NCI-H524 treated with DMSO at 0.1 percent for 48 hours (cell line): ENCODE data around the gene ZMYND8.
"Not testable (repeated sequence)": the region's sequence is repeated elsewhere in the genome, so short reads cannot be mapped to it uniquely, and the experiment has no call there.

Experiments
- DNase-seq: peaks from one replicate; lab custom pipeline; 2025; lab: John Stamatoyannopoulos, UW

Gene ZMYND8

GRCh38 chr20:47310729-47311128, 45.8 kb downstream of the ZMYND8 start:
- DNase-seq = no peak

GRCh38 chr20:47309806-47310426, 46.6 kb downstream of the ZMYND8 start:
- DNase-seq = no peak

- no peak for DNase-seq
These were observed 47.1 kb downstream of the ZMYND8 start for GRCh38 chr20:47309394-47309793.

GRCh38 chr20:47307569-47307968, 48.9 kb downstream of the ZMYND8 start:
- DNase-seq = not testable (repeated sequence)

GRCh38 chr20:47306755-47307370, 49.6 kb downstream of the ZMYND8 start:
- no peak for DNase-seq

- no peak for DNase-seq
These were observed 50.4 kb downstream of the ZMYND8 start for GRCh38 chr20:47306095-47306494.

- DNase-seq = no peak
These were observed 50.8 kb downstream of the ZMYND8 start for GRCh38 chr20:47305667-47306066.

GRCh38 chr20:47304287-47304686, 52.2 kb downstream of the ZMYND8 start:
- no peak for DNase-seq

- no peak for DNase-seq
These were observed 52.8 kb downstream of the ZMYND8 start for GRCh38 chr20:47303736-47304135.

GRCh38 chr20:47300071-47300470, 56.4 kb downstream of the ZMYND8 start:
- DNase-seq = no peak

- no peak for DNase-seq
These were observed 57.9 kb downstream of the ZMYND8 start for GRCh38 chr20:47298624-47299023.

GRCh38 chr20:47297746-47298145, 58.8 kb downstream of the ZMYND8 start:
- DNase-seq = no peak

- no peak for DNase-seq
These were observed 59.5 kb downstream of the ZMYND8 start for GRCh38 chr20:47296950-47297349.

GRCh38 chr20:47295921-47296426, 60.5 kb downstream of the ZMYND8 start:
- DNase-seq = no peak

- no peak for DNase-seq
These were observed 61.2 kb downstream of the ZMYND8 start for GRCh38 chr20:47295129-47295813.

- DNase-seq = no peak
These were observed 62.9 kb downstream of the ZMYND8 start for GRCh38 chr20:47293631-47294030.

- no peak for DNase-seq
These were observed 63.9 kb downstream of the ZMYND8 start for GRCh38 chr20:47292581-47292980.

GRCh38 chr20:47290666-47291430, 65.7 kb downstream of the ZMYND8 start:
- no peak for DNase-seq

GRCh38 chr20:47290008-47290407, 66.5 kb downstream of the ZMYND8 start:
- DNase-seq = no peak

- DNase-seq = no peak
These were observed 67.4 kb downstream of the ZMYND8 start for GRCh38 chr20:47289096-47289495.

- DNase-seq = not testable (repeated sequence)
These were observed 68.0 kb downstream of the ZMYND8 start for GRCh38 chr20:47288530-47288929.

- no peak for DNase-seq
These were observed 68.8 kb downstream of the ZMYND8 start for GRCh38 chr20:47287609-47288144.
